Measurements from ENCODE around the gene GALNT17.

GALNT17 gene

DNA sequence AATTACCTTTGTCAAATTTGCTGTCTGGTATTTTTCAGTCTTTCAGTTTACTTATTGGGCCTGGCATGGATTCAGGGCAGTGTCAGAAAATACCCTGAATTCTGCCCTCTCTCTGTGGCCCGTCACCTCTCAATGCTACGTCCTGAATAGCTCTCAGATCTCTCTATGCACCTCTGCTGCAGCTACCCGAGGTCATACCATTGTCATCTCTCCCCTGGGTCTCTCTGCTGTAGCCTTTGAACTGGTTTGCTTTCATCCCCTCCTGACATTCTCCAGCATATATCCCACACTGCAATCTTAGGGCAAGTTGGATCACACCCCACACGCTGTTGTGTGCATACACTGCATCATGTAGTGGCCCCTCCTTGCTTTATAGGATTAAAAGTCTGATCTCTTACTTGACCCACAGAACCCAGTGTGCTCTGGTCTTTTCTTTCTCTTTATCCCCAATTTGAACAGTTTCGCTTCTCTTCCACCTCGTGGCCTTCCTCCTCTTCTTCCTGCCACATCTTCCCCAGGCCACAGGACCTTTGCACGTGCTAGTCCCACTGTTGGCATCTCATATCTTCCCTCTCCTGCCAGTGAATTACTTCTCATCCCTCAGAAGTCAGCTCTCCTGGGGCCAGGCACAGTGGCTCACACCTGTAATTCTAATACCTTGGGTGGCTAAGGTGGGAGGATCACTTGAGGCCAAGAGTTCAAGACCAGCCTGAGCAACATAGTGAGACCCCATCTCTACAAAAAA lies 372.9 kb downstream of the GALNT17 start:
- DNase-seq (ENCODE audit: low read depth in 3 of 3), result no peak

DNA sequence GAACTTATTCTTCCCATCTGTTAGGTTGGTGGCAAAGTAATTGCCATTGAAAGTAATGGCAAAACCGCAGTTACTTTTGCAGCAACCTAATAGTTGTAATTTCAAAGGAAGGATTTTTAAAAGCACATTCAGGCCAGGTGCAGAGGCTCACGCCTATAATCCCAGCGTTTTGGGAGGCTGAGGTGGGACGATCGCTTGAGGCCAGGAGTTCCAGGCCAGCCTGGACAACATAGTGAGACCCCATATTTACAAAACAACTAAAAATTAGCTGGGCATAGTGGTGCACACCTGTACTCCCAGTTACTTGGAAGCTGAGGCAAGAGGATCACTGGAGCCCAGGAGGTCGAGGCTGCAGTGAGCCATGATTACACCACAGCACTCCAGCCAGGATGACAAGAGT lies 374.9 kb downstream of the GALNT17 start:
- DNase-seq (ENCODE audit: low read depth in 3 of 3), result no peak

DNA sequence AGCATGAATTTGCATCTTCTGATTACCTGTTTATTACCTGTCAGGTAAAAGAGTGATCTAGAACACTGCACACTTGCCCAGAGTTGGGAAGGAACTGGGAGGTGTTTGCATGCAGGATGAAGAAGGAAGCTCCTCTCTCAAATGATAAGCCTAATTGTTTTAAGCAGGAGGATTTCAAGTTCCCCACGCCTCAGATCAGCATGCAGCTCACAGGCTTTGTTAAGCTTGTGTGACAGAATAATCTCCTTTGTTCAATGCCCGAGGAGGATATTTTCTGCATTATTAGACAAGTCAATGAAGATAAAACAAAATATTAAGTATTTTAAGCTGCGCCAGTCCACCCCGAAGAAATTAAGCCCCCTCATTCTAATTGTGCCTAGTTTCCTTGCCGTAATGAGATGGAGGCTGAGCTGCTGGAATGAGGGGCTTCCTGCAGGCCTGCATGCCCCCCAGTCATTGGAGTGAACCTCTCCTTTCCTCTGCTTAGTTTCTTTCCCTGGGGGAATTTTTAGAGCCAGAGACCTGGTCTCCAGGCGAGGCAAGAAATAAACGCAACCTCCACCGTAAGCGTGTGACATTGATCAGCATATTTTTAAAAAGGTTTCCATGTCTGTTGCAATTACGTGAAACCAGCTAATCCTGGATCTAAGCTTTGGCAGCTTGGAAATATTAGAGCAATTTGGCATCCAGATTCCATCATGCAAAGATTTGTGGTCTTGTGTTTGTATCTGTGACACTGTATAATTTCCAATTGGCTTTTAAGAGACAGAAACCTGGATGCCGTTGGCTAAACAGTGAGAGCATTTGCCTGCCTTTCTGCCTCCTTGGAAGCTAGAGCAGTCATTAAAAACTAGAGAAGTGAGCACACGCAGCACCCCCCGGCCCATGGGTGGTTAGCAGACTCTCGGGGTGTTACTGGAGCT lies 376.0 kb downstream of the GALNT17 start:
- no peak for DNase-seq (ENCODE audit: low read depth in 3 of 3)

DNA sequence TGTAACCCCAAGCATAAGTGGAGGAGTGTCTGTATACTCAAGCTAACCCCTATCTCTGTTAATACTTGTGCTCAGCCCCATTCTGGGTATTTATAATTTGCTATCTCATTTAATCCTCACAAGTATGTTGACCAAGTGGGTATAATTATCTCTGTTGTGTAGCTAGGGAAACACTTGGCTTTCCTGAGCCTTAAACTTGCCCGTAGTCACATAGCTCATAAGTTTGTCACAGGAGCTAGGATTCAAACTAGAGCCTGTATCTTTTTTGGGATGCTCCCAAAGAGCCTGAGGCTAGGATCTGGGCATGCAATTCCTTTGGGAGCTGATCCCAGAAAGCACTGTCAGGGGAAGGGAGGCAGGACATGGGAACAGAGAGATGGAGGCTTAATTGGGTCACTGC lies 377.4 kb downstream of the GALNT17 start:
- no peak for DNase-seq (ENCODE audit: low read depth in 3 of 3)

- DNase-seq (ENCODE audit: low read depth in 3 of 3), result no peak
These were observed 379.4 kb downstream of the GALNT17 start for GRCh38 chr7:71511361-71511807.

DNA sequence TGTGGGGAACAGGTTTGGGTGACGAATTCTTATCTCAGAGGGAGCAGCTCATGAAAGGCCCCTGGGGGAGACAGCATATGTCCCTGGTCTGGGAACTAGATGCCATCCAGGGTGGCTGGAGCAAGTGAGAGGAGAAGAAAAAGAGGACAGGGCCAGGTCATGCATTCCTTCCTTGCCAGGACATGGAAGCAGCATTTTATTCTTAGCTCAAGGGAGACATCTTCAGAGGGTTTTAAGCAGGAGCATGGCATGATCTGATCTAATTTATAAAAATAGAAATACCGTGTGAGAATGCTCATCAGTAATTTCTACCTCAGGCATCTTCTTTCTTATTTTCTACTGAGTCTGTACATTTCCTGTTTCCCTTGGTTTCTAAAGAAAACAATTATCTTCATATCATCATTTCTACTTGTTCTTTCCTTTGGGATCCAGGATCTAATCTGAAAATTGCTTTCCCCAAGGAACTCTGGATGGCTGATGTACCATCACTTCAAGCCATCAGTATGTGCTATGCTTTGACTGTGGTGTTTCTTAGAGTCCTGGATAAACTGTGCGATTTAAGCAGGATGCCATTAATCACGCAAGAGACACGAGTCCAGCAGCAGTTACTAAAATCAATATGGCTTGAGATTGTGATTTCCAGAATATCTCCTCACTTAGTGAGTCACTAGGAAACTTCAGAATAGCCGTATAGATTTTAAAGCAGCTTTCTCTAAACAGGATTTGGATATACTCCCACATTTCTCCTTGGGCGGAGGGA lies 386.2 kb downstream of the GALNT17 start:
- DNase-seq (ENCODE audit: low read depth in 3 of 3), result no peak

DNA sequence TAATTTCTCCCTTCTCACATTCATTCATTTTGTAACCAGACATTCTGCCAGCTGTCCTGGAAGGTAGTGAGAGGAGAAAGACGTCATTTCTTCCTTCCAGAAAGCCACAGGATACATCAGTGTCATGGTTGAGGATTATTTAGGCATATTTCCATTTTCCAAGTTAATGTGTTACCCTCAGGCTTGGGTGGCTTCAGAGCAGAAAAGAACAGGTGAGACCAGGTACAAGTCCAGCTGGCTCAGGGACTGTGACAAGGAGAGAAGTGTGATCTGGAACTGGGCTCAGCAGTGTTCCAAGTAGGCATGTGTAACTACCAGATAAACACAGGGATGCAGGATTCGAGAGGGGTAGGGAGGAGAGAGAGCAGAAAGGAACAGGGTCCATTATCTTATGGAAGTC lies 386.9 kb downstream of the GALNT17 start:
- no peak for DNase-seq (ENCODE audit: low read depth in 3 of 3)

GRCh38 chr7:71521506-71521905 lies 389.6 kb downstream of the GALNT17 start:
- DNase-seq (ENCODE audit: low read depth in 3 of 3), result no peak

- no peak for DNase-seq (ENCODE audit: low read depth in 3 of 3)
These were observed 394.2 kb downstream of the GALNT17 start for GRCh38 chr7:71526106-71526505.

- no peak for DNase-seq (ENCODE audit: low read depth in 3 of 3)
These were observed 395.3 kb downstream of the GALNT17 start for GRCh38 chr7:71527213-71527612.

DNA sequence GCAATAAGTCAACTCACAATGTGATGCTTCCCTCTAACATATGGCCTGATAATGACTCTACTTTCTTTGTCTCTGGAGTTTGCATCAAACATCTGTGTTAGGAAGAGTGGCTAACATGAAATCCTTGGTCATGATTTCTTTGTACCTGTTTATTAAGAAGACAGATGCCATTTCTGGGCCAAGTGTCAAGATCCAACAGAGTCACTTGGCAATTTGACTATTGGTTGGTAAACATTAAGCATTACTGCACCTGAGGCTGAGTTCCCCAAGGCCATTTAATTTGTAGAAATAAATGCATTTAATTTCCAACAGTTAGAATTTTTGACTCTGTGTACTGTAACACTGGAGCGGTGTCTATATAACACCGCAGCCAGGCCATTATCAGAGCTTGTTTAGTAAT lies 403.7 kb downstream of the GALNT17 start:
- no peak for DNase-seq (ENCODE audit: low read depth in 3 of 3)

GRCh38 chr7:71538210-71538609 lies 406.3 kb downstream of the GALNT17 start:
- DNase-seq (ENCODE audit: low read depth in 3 of 3), result no peak

DNA sequence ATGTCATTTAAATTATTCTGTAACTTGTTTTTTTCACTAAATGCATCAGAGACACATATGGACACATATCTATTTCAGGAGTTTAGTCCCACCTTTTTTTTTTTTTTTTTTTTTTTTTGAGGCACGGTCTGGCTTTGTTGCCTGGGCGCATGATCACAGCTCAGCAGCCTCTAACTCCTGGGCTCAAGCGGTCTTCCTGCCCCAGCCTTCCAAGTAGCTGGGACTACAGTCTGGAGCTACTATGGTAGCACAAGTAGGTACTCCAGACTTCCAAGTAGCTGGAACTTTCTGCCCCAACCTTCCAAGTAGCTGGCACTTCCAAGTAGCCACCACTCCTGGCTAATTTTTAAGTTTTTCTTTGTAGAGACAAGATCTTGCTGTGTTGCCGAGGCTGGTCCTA lies 407.7 kb downstream of the GALNT17 start:
- DNase-seq (ENCODE audit: low read depth in 3 of 3), result no peak

DNA sequence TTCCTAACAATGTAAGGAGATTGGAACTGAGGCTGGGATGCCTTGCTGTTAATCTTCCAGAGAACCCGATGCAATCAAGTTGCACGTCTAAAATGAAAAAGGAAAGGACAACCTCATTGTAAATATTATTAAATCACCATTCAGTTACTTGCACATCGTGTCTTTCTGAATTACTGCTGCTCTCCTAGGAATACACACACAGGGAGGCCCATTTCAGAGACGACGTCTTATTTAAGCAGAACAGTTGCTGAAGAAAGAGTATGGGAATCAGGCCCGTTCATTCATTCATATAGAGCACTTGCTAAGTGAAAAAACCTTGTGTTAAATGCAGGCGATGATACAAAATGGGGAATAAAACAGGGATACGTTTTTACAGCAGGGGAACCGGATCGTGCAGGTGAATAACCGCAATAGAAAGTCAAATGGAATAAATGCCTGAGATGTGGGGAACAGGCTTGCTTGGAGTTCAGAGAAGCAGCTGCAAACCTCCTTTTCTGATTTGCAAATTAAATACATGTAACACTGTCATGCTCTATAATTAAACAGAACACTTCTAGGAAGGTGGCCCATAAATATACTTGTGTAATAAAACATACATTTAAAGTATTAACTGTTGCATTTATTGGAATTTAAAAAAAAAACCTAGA lies 409.9 kb downstream of the GALNT17 start:
- DNase-seq (ENCODE audit: low read depth in 3 of 3), result no peak

DNA sequence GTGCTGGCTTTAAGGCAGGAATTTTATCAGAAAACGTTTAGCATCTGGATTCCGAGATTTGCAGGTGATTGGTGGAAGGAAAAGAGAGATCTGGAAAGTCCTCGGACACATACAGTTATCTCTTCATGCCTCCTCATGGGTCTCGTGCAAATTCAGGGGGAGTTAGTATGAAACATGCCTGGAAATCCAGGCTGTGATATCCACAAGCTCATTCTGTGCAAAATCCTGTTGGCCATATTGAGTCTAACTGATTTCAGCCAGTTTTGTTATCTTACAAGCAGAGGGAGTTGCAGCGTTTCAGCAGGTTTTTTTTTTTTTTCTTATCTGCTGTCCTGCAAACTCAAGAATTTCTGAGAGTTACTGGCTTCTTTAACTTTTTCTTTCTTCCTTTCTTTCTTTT lies 411.5 kb downstream of the GALNT17 start:
- DNase-seq (ENCODE audit: low read depth in 3 of 3), result no peak

- no peak for DNase-seq (ENCODE audit: low read depth in 3 of 3)
These were observed 412.9 kb downstream of the GALNT17 start for GRCh38 chr7:71544816-71545215.

- DNase-seq (ENCODE audit: low read depth in 3 of 3), result no peak
These were observed 415.5 kb downstream of the GALNT17 start for GRCh38 chr7:71547426-71547825.

DNA sequence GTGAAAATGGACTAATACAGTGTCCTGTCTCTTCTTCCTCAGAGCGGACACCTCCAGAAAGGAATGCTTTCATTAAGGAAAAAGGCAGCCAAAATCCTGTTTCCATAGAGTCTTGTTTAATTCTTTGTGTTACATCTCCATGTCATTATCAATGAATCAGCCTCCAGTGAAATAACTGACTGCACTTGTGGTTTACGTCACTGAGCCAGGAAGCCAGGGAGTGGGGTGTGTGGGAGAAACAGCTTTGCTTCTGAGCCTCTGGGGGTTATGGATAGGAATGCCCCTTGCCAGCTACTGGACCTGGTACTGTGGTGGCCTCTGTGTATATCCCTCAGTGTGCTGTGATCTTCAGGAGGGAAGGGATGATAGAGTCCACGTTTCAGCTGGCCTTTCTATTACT lies 416.8 kb downstream of the GALNT17 start:
- DNase-seq (ENCODE audit: low read depth in 3 of 3), result no peak

GRCh38 chr7:71553306-71553705 lies 421.4 kb downstream of the GALNT17 start:
- no peak for DNase-seq (ENCODE audit: low read depth in 3 of 3)

GRCh38 chr7:71555758-71556157 lies 423.8 kb downstream of the GALNT17 start:
- DNase-seq (ENCODE audit: low read depth in 3 of 3), result no peak

DNA sequence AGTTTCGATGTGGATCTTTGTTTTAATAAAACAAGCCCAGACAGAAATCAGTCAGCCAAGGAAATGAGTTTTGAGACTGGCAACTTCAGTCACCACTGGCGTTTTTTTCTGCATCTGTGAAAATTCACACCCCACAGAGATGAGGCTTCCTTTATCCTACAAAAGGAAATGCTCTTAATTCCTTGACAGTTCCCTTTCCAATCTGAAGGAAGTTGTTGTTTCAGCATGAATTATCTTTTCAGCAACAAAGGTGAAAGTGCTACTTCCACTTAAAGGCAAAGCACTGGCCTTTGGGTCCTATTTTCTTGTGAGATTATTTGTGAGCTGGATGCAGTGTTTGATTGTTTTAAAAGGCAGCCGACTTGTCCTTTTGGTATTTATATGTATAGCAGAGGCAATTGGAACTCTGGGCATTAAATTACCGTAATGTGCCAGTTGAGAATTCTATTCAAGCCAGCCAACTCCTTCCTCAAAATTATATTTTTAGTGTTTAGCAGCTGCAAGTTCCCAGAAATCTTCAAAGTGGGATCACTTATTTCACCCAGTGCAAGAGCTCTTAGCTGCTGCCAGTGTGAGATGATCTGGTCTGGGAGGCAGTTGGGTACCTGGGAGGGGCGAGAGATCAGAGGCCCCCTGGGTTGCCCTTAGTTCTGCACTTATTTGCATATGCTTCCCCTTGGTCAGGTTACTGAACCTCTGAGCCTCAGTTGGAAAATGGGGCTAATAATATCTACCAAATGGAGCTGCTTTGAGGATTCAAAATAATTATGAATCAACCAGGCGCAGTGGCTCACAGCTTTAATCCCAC lies 427.1 kb downstream of the GALNT17 start:
- DNase-seq (ENCODE audit: low read depth in 3 of 3), result no peak
